ENCODE measurements around the gene DDX51.

Gene DDX51

GRCh38 chr12:132095520-132096409 lies 48.4 kb downstream of the DDX51 start:
- Histone ChIP-seq H3K27me3 (replicated peaks) (no peaks in the 10 kb centered on the region), H3K36me3 (replicated peaks) (peaks cover 29% of the 10 kb centered on the region), H3K27ac (no peak overlapping the region), H3K4me3 (ENCODE audit: low read depth, low read length) (no peak overlapping the region)
- DNase-seq, result no peak
- in situ Hi-C loops (cut with HindIII; ENCODE audit: low pct_ligation_motif_present, low sequenced_read_pairs), result no loop called here
- TF ChIP-seq CTCF (IDR thresholded peaks at IDR 0.05; ENCODE audit: low read depth, low read length, missing control alignments), result no peak

- no peaks in the 10 kb centered on the region for H3K27me3 ChIP-seq (replicated peaks)
- no peak overlapping the region for H3K4me3 ChIP-seq (ENCODE audit: low read depth, low read length)
- H3K27ac ChIP-seq, result no peak overlapping the region
- in situ Hi-C loops (cut with HindIII; ENCODE audit: low pct_ligation_motif_present, low sequenced_read_pairs), result no loop called here
- H3K36me3 ChIP-seq (replicated peaks), result peaks cover 21% of the 10 kb centered on the region
- TF ChIP-seq CTCF (IDR thresholded peaks at IDR 0.05; ENCODE audit: low read depth, low read length, missing control alignments), result no peak
- no peak for DNase-seq
Observed at GRCh38 chr12:132094269-132094891, 49.7 kb downstream of the DDX51 start.

GRCh38 chr12:132089407-132089910 lies 54.7 kb downstream of the DDX51 start:
- in situ Hi-C loops (cut with HindIII; ENCODE audit: low pct_ligation_motif_present, low sequenced_read_pairs), result no loop called here
- no peaks in the 10 kb centered on the region for H3K27me3 ChIP-seq (replicated peaks)
- DNase-seq, result no peak
- peaks cover 11% of the 10 kb centered on the region for H3K36me3 ChIP-seq (replicated peaks)
- TF ChIP-seq CTCF (IDR thresholded peaks at IDR 0.05; ENCODE audit: low read depth, low read length, missing control alignments), result no peak
- H3K4me3 ChIP-seq (ENCODE audit: low read depth, low read length), result no peak overlapping the region
- H3K27ac ChIP-seq, result no peak overlapping the region
